NCI-H2196 treated with DMSO at 0.1 percent for 48 hours (cell line): ENCODE measurements around the gene HOMEZ.
"Not testable (repeated sequence)": the region's sequence is repeated elsewhere in the genome, so short reads cannot be mapped to it uniquely, and the experiment has no call there.

ENCODE experiments used
- DNase-seq: peaks from one replicate; lab custom pipeline; 2025; ENCODE audit not compliant: unreplicated experiment; lab: John Stamatoyannopoulos, UW

The HOMEZ gene

GRCh38 chr14:23284654-23285529 lies 1.0 kb downstream of the HOMEZ start:
- DNase-seq: no peak

- no peak for DNase-seq
These were observed 4.7 kb downstream of the HOMEZ start for GRCh38 chr14:23281247-23281646.

- not testable (repeated sequence) for DNase-seq
These were observed 8.0 kb downstream of the HOMEZ start for GRCh38 chr14:23277928-23278327.

- no peak for DNase-seq
These were observed 8.7 kb downstream of the HOMEZ start for GRCh38 chr14:23277189-23277588.

GRCh38 chr14:23275412-23275811 lies 10.5 kb downstream of the HOMEZ start:
- DNase-seq: no peak

GRCh38 chr14:23269193-23269592 lies 16.7 kb downstream of the HOMEZ start:
- DNase-seq: no peak

- not testable (repeated sequence) for DNase-seq
These were observed 25.1 kb downstream of the HOMEZ start for GRCh38 chr14:23260849-23261248.

- DNase-seq: no peak
These were observed 26.5 kb downstream of the HOMEZ start for GRCh38 chr14:23259426-23259825.

GRCh38 chr14:23258256-23258655 lies 27.7 kb downstream of the HOMEZ start:
- no peak for DNase-seq

- DNase-seq: no peak
These were observed 33.3 kb downstream of the HOMEZ start for GRCh38 chr14:23252420-23253333.

- DNase-seq: no peak
These were observed 33.9 kb downstream of the HOMEZ start for GRCh38 chr14:23252006-23252405.

- DNase-seq: no peak
These were observed 36.1 kb downstream of the HOMEZ start for GRCh38 chr14:23249824-23250223.

GRCh38 chr14:23248601-23249000 lies 37.3 kb downstream of the HOMEZ start:
- no peak for DNase-seq

- DNase-seq: no peak
These were observed 40.6 kb downstream of the HOMEZ start for GRCh38 chr14:23245282-23245681.

- no peak for DNase-seq
These were observed 42.9 kb downstream of the HOMEZ start for GRCh38 chr14:23243066-23243465.

GRCh38 chr14:23242076-23242475 lies 43.9 kb downstream of the HOMEZ start:
- no peak for DNase-seq

- not testable (repeated sequence) for DNase-seq
These were observed 44.7 kb downstream of the HOMEZ start for GRCh38 chr14:23241061-23241715.

GRCh38 chr14:23240661-23241060 lies 45.3 kb downstream of the HOMEZ start:
- no peak for DNase-seq

GRCh38 chr14:23237772-23238594 lies 47.9 kb downstream of the HOMEZ start, which contains the start of gene RNF212B:
Gene RNF212B (plus strand): TSS chr14:23237936. CDS start chr14:23240346, 2,410 bp downstream.
- DNase-seq: peak; percentile 97

GRCh38 chr14:23232241-23232808 lies 53.6 kb downstream of the HOMEZ start:
- not testable (repeated sequence) for DNase-seq
